AG09309 (cell line): ENCODE measurements around the gene HSD11B2.

Experiments used
- DNase-seq: peaks from one replicate; pipeline ENCODE4 v3.0.0-alpha.2; 2010; ENCODE audit warnings: low read depth
- H3K4me3 ChIP-seq: 2 replicates; pipeline ENCODE4 v1.5.1; 2011; ENCODE audit warnings: mild to moderate bottlenecking, low read depth, low read length, moderate library complexity; ENCODE audit not compliant: control insufficient read depth
- TF ChIP-seq, protein P1 (sequence below): IDR thresholded peaks from 2 replicates; pipeline ENCODE4 v1.5.1; 2011; ENCODE audit warnings: mild to moderate bottlenecking, low read depth, low read length, inconsistent platforms; ENCODE audit not compliant: insufficient read depth, control insufficient read depth; ENCODE audit errors: missing control alignments

HSD11B2 gene

GRCh38 chr16:67441907-67442306 lies 11.0 kb downstream of the HSD11B2 start:
- H3K4me3 ChIP-seq = no peak overlapping the region
- DNase-seq = no peak
- TF ChIP-seq, protein P1, sequence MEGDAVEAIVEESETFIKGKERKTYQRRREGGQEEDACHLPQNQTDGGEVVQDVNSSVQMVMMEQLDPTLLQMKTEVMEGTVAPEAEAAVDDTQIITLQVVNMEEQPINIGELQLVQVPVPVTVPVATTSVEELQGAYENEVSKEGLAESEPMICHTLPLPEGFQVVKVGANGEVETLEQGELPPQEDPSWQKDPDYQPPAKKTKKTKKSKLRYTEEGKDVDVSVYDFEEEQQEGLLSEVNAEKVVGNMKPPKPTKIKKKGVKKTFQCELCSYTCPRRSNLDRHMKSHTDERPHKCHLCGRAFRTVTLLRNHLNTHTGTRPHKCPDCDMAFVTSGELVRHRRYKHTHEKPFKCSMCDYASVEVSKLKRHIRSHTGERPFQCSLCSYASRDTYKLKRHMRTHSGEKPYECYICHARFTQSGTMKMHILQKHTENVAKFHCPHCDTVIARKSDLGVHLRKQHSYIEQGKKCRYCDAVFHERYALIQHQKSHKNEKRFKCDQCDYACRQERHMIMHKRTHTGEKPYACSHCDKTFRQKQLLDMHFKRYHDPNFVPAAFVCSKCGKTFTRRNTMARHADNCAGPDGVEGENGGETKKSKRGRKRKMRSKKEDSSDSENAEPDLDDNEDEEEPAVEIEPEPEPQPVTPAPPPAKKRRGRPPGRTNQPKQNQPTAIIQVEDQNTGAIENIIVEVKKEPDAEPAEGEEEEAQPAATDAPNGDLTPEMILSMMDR = no peak

DNA sequence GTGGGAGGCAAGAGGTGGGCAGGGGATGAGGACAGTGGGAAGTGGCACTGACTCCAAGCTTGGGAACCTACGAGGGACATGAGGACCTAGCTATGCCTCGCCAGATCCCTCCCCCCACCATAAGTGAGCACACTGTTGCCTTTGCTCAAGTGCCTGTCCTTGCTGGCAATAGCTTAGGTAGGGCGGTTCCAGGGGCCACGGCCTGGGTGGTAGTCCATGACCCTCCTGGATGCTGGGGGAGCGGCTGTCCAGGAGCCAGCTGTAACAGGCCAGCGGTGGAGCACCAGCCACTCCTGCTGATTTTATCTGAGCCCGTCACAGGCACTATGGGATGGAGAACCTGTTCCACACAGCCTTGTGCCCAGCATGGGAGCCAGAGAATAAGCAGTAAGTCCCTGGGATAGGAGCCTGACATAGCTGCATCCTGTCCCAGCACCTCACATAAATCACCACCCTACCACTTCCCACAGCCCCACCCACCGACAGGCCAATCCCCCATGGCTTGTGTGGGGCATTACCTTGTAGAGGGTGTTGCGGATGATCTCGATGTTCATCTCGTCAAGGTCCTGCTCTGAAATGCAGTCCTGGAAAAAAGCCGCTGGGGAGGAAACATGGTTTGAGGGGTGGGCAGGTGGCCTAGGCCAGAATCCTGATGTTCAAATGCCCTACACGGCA lies 11.8 kb downstream of the HSD11B2 start:
- TF ChIP-seq, protein P1 = no peak
- no peak for DNase-seq
- no peak overlapping the region for H3K4me3 ChIP-seq

- DNase-seq = no peak
- TF ChIP-seq, protein P1 = no peak
- H3K4me3 ChIP-seq = no peak overlapping the region
Observed at GRCh38 chr16:67443265-67443664, 12.3 kb downstream of the HSD11B2 start.

- no peak overlapping the region for H3K4me3 ChIP-seq
- TF ChIP-seq, protein P1 = no peak
- DNase-seq = no peak
Observed at GRCh38 chr16:67444259-67445125, 13.6 kb downstream of the HSD11B2 start.

GRCh38 chr16:67445126-67445426 lies 14.2 kb downstream of the HSD11B2 start:
- H3K4me3 ChIP-seq = no peak overlapping the region
- TF ChIP-seq, protein P1 = no peak
- no peak for DNase-seq

DNA sequence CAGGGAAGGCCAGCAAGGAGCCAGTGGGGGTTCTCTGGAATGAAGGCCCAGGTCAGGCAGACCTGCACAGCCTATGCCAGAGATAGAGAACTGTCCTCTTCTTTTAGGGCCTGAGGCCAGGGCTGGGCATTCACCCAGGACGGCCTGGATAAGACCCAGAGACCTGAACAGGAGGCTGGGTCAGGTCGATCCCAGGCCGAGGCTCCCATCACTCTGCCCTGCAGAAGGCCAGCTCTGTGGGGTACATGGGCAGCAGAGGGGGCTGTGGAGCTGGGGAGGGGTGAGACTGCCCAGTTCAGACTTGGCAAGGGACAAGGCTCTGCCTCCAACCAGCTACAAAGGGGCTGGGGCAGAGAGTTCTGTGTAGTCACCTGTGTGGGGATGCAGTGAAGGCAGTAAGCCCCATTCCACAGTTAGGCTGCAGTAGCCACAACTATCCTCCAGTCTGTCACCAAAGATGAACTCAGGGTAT lies 14.6 kb downstream of the HSD11B2 start:
- TF ChIP-seq, protein P1 = no peak
- no peak overlapping the region for H3K4me3 ChIP-seq
- DNase-seq = no peak
